Stimulated activated CD4-positive, alpha-beta T cell treated with anti-CD3 and anti-CD28 coated beads, Interleukin-15, amount 100 ng/mL, for 1 hour (primary cell): ENCODE data around the gene ETV6.

ENCODE experiments used
- DNase-seq, 2 donors: peaks; one replicate each; pipeline ENCODE4 v3.0.0-alpha.2; 2020; ENCODE audit warnings: low read depth in 1 of 2, low spot score in 1 of 2

ETV6 gene

DNA sequence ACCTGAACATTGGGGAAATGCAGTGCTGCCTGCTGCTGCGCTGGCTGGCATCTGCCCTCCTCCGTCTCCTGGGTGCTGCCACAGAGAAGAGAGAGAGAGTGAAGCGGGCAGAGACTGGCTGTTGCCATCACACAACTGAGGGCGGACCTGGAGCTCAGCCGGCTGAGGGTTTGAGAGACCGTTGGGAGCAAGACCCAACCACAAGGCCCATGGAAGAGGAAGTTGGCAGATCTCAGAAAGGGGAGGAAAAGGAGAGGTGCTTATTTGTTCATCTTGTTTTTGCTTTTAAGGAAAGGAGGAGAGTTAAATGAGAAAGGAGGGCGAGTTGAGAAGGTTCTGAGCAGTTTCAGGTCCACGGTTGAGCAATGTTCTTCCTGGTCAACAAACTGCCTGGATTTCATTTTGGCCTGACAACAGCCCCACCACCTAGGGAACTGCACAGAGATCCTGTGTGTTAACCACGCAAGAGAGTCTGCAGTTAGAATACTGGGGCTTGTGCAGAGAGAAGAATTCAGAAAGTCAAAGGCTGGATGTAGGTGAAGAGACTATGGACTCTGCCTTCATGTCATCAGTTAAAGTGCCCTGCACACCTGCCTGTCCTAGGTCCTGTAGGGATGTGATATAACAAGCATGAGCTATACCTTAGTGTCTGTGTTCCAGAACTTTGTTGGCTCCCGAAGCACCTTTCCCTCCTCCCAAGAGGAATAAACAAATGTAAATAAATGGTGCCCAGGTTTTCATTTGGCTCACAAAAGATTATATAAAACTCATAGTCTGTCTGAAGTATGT lies 124.6 kb downstream of the ETV6 start:
- DNase-seq: no peak

DNA sequence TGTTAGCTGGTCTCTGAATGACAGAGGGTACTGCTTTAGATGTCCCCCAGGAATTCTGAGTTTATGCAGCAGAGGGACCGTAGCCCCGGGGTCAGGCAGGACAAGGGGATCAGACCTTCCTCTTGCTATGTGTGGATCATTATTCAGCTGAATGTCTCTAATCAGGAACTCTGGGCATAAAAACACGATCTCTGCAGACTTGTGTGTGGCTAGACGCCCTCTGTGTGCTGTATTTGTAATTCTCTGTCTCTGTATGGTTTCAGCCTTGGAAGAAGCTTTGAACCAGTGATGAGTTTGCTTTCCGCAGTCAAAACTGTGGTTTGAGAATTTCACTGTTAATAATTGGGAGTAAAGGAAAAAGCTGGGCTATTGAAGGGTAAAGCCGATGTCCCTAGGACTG lies 125.3 kb downstream of the ETV6 start:
- DNase-seq: no peak

DNA sequence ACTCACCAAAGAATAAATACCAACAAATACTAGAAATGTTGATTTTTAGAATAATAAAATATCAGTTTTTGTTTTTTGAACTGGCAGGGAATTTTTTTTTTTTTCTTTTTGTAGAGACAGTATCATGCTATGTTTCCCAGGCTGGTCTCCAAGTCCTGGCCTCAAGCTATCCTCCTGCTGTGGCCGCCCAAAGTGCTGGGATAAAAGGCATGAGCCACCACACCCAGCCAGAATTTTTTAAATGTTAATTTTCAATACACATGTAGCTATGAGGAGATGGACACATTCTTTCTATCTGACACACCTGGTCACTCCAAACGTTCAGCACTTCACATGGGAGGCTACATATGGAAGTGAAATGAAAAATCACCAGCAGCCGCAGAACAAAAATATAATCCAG lies 126.8 kb downstream of the ETV6 start:
- no peak for DNase-seq

DNA sequence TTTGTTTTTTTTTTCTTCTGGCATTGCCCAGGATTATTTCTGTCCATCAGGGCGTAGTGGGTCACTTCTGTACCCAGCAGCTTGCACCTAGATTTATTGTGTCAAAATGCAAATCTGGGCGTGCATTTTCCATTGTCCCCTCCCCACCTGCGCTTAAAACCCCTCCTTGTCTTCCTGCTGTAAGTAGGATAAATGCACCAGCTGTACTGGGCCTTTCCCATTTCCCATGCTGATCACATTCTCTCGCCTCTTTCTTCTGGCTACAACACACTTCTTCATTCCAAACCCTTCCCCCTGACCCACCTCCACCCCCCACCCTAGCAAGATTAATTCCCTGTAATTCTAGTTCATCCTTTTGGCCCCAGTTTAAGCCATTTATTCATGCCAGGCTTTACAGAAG lies 128.0 kb downstream of the ETV6 start:
- DNase-seq: no peak

DNA sequence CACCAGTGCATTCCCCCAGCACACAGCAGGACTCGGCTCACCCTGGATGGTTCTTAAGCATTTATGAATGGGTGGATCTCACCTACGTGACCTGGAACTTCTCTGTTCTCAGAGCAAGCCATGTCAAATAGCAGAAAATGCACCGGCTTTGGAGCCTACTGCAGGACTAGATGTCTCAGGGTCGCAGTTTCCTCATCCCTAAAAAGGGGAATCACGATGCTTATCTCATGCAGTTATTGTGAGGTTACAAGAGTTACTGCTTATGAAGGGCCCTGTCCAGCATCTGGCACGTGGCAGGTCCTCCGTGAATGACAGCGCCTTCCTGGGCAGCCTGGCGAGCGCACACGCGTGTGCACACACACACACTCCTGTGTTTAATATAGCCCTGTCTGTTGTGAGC lies 128.5 kb downstream of the ETV6 start:
- DNase-seq: no peak

DNA sequence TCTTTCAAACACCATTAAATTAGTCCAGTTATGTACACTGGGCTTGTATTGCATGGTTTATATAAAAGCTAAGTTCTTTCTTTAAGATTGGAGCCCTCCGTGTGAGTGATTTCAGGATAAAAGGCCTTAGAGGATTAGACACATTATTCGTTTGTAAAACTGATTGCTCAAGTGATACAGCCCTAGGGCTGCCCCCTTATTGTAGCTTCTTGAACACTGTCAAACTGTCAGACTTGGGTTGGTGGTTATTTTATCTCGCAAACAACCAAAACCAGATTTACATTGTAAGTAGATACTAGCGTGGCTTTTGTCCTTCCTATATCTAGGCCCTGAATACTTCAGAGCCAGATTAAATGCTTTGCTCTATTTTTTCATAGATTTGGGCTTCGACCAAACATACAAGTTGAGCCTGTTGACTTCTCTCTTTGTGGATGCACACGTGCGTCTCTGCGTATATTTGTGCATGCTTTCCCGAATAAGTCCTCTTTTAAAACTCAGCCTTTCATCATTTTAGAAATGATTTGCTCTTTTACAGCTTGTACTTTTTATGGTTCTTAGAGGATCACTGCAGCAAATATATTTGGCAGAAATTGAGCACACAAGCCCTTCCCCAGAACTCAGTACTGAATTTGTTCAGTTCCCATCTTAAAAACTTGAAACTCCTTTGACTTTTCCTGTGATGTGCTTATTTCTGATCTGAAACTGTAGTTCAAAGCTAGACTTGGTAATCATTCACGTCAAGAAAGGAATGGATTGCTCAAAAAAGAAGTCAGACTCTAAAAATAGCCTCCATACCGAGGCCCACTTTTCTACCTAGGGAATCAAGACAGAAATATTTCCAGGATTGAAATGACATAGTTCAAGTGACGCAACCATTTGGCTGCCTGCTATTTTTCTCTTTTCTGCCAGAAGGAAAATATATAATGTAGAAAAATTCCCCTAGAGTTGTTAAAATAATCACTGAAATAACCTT lies 129.5 kb downstream of the ETV6 start:
- no peak for DNase-seq

DNA sequence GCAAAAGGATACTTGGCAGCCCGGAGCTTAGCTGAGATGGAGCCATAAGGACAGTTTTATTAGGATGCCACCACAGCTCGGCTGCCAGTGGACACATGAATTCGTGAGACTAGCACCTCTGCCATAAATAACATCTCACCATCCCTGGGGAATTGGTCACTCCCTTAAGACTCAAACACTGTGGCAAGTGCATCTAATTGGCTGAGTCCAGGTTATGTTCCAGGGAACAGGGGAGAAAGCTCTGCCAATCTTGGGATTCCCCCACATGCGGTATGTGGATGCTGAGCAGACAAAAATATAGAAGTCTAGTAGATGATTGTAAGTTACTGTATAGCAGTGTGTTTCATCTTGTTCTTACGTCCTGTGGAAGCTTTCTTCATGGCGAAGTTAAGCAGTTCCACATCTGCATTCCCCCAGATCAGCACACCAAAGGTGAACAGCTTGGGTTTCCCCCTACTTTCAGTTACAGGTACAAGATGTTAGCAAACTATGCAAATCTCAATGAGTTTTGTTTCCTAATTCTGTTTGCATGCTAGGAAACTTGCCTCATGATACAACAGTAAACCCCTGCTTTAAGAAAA lies 131.1 kb downstream of the ETV6 start:
- no peak for DNase-seq

DNA sequence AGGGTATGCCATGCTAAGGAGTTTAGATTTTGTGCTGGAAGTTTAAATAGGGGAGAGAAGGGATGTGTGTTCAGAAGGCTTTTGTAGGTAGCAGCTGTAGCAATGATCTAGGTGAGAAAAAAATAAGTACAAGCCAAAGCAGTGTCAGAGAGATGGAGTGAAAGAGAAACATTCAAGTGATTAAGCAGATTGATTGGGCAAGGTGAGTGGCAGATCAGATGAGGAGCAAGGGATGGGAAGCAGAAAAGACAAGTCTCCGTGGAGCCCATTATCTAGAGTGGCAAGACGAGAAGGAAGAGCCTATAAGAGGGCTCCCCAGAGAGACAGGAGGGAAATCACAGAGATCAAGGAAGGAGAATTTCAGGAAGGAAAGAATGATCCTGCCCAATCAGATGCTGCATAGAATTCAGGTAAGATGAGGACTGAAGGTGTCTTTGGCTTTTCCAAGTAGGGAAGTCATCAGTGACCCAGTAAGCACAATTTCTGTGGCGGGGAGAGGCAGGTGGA lies 133.5 kb downstream of the ETV6 start:
- DNase-seq: no peak

DNA sequence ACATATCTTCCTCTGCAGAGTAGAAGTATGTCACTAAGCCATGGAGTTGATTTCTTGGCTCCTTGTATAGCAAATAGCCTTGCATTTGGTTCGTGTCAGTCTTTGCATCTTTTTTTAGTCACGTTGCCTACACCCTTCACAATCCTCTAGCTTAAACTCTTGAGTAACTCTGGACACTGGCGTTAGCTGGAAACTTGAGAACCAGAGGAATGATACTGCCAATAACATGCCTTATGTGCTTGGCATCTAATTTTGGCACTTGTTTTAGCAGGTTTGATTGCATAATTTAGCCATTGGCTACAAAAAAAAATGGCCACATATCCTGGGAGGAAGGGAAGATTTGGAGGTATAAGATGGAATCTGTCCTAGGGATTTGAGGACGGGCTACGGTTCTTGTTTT lies 136.2 kb downstream of the ETV6 start:
- DNase-seq: no peak

DNA sequence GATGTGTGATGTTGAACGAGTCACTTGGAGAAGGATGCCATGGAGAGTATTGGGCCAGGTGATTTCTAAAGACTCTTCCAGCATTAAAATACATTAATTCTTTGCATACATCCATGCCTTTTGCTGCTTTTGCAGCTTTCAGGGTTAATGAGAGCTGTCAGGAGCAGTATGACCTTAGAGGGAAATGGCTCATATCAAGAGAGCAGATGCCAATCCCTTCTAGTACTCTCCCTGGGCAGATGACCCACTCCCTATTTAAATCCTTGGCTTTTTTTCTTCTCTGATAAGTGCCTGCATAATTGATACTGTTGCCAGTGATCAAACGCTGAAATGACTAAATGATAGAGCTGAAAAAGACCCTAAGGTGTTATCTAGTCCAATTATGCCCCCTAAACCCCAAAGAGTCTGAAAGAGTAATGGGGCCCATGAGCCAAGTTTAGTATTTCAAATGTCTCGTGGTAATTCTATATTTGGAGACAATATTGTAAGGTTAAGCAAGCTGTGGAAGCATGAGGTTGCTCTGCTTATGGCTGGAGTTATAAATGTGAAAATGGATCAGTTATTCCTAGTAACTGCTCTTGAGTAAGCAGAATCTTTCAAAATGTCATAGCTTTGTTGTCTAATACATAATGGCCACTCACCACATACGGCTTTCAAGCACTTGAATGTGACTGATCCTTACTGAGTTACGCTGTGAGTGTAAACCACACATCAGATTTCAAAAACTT lies 137.3 kb downstream of the ETV6 start:
- no peak for DNase-seq

DNA sequence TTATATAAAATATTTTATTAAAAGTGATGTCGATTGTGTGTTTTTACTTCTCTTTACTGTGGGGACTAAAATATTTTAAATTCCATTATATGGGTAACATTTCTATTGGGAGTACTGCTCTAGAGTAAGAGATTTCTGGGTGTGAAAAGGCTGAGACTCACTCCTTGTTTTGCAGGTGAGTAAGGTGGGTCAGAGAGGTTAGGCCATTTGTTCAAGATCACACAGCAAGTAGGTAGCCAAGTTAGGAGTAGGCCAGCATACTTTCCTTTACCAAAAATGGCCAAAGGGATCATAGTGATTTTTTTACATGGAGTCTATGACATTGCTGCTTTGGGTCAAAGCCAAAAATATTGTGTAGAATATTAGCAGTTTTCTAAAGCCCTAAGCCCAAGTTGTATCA lies 138.0 kb downstream of the ETV6 start:
- DNase-seq: no peak

DNA sequence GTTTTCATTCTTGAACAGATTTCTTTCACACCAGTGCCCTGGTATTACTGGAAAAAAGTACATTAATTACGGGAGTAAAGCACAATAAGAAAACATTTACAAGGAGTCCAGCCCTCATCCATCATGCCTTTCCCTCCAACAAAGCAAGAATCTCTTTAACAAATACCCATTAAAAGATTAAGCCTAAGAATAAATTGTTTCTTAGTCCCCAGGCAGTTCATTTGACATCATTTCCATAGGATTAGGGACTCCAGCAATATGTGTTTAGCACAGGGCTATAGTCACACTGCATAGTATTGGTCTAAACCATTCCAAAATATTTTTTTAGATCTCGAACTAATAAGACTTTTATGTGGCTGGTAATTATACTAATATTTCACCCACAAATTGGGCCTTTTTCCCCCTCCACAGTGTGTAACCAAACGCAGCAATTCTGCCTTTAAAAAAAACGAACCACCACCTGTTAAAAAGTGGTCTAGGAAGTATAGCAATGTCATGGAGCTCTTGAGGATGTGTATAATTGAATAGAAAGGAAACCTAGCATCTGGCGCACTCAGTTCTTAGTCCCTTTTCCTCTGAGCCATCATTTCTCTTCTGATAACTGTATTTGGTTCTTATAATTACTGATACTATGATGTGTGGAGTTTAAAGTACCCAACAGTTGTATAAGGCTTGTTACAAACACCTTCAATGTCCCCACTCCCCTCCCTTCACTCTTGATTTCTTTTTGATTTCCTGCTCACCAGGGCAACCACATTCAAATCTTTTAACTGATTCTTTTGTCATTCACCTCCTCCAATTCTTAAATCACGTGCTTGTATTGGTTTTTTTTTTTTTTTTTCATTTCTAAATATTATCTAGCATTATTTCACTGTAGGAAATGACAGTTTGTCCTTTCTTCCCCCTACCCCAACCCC lies 138.7 kb downstream of the ETV6 start:
- no peak for DNase-seq

DNA sequence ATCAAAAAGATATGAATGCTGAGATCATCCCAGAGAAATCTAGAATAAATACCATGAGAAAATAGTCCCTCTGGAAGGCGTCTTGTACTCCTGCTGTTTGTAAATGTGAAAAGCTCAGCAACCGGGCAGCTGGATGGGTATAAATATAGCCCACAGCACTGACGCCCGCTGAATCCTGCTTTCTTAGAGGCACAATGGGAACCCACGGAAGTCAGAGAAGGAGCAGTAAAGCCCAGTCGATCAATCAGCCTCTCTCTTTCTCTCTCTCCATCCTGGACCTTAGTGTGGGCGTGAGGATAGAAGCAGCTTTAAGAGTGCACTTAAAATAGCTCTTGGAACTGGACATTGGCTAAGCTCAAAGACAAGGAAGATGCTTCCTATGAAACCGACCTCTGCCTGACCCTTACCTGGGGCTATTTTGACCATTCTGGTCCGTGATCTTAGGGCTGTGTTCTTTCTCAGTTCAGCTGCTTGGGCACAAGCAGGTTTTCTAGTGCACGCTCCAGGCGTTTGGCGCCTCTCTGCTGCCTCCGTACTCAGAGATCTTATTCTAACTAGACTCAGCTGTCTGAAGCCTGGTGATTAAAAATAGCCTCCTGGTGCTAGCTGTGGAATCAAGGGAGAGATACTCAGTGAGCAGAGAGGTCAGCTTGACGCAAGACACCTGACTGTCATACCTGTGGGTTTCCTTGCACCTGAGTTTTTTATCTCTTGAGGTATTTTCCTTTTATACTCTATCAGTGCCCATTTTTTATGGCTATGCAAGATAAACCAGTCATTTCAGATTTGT lies 144.6 kb downstream of the ETV6 start:
- no peak for DNase-seq

DNA sequence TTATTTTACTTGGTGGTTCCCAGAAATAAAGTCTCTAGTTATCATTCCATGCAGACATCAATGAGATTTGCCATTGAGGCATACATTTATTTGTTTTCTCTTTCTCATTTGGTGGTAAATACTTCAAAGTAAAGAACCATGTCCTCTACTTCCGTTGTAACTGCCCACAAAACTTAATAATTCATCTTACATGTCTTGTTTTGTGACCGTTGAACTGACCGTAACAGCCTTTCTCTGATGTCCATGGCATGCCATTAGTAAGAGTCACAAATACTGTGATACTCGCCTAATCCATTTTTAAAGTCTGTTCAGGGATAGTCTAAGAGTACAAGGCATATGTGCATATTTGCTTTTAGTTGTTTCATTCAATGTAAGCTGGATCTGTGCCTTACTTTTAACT lies 145.3 kb downstream of the ETV6 start:
- DNase-seq: no peak

DNA sequence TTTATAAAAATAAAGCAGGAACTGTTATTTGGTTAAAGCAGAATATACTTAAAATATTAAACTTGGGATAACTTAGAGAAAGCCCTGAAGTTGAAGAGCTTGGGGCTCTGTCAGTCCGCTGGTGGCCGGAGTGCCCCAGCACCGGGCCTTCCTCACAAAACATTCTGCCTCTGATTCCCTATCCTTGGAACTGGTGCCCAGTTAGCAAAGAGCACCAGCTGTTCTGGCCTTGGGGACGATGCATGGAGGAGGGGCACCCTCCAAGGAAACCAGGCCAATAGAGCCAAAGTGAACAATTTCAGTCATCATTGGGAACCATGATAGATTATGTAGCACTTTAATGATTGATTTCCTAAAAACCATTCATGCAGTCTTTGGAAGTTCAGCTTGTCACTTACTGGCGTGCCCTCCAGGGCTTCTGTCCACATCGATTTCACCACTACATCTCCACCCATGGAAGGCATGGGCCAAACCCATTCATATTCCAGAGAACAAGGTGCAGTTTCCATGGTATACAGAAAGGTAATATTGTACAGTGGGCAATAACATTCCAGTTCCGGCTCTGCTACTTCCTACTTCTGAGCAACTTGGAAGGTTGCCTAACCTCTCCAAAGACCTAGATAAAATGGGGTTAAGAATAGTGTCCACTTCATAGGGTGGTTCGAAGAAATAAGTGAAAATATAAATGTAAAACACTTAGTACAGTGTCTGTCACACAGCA lies 145.9 kb downstream of the ETV6 start:
- no peak for DNase-seq

DNA sequence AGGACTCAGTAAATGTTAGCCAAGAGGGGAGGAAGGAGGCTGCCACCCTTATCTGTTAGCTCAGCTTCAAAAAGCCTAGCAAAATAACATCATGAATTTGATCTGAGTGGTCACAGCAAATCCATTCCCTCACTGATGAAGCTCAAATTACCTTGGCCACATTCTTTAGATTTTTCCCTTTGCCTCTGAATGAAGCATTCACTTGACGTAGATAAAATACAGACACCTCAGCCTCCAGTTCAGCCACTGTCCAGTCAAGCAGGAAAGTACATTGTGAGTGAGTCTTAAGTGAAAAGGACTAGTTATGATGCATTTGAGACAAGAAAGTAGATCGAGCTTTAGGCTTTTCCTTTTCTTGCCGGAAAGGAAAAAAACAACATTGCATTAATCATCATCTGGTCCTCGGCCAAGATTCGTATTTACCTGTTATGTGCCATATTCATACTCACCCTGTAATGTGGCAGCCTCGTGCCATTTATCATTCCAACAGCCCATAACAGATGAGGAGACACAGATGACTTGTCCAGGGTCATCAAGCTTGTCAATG lies 146.5 kb downstream of the ETV6 start:
- DNase-seq: no peak

DNA sequence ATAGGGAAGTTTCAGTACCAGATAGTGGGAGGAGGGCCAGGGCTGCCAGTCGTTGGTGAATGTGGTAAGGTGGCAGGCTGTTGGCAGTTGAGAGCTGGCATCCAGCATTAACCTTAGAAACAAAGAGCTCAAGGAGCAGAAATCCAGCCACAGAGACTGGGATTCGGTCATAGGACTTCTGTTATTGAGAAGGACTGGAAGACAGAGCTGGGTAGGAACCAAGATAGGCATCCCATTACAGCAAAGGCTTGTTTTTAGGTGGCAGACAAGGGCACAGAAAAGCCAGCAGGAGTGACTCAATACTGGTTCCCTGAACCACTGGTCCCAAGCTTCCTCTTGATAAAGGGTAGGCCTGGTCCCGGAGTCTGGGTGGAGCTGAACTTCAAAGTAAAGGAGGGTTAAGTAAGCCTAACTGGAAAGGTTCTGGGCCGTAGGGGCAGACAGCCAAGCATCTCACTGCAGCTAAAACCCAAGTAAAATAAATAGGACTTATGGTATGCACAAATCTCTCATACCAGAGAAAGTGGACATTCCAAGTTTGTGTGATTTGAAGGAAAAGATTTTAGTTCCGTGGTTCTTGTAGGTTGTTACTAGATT lies 147.9 kb downstream of the ETV6 start:
- no peak for DNase-seq
